GM04503 (cell line): Measurements from ENCODE around the gene AP1S3.
A peak's percentile ranks its signal among the peaks of the same experiment; 100 is the strongest.
"Not testable (repeated sequence)": the region's sequence is repeated elsewhere in the genome, so short reads cannot be mapped to it uniquely, and the experiment has no call there.

Source experiments
- DNase-seq: peaks from one replicate; pipeline ENCODE4 v3.0.0-alpha.2; 2012; ENCODE audit warnings: low read depth

Gene AP1S3

DNA sequence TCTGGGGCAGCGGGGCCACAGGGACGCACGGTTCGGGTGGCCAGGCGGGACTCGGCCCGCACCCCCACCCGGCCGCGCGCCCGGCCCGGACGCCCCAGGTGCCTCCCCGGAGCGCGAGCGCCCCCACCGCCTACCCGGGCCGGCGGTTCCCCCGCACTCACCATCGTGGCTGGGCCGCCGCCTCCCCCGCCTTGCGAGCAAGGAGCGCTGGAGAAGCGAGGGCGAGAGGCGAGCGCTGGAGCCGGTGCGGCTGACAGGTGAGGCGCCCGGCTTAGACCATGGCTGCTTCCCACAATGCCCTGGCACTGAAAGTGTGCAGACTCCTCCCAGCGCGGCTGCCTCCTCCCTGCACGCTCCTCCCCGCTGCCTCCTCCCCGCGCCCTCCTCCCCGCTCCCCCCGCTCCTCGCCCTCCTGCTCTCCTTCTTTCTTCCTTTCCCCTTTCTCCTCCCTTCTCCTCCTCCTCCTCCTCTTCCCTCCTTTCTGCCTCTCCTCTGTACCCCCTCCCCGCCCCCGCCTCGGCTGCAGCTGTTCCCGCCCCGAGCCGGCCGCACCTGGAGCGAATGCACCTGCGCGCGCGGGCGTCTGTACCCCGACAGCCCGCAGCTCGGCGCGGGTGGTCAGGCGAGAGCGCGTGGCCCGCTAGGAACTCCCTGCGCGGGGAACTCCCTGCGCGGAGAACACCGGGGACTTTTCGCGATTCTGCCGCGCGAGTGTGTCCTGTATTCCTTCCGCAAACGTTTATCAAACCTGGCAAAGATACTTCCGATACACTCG lies at the start of gene AP1S3:
Gene AP1S3 (minus strand): TSS at position 296 of the 775 bp plus-strand sequence. CDS start 132 bp downstream, at position 164.
- DNase-seq = no peak

DNA sequence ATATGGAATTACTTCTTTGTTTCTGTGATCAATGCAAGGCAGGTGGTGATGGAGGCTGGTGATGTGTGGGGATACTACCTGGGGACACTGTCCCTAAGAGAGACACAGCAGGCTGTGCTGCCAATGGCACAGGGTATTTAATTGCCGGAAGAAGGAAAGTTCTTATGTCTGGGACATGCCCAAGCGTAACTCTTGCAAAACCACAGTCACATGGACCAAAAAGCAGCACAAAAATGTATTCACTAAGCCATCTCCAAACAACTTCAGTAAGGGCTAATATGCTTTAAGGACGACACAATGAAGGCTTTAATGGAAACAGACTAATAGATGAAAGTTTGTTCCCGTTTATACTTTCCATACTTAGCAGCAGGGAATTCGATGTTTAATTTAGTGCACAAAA lies 49.7 kb upstream of the AP1S3 start:
- DNase-seq = no peak

DNA sequence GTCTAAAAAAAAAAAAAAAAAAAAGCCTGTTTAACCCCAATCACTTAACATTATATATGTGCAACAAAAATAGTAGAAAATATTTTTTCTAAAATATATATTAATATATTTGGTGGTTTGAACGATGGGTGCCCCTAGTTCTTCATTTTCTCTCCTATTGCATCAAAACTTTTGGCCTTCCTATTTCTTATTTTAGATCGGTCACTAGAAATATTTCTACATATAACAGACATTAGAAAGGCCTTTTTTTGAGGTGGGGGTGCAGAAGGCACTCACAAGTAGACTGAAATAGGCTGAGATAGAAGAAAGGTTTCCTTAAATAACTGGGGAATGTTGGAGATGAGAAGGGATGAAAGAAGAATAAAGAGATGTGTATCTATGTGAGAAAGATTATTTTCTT lies 49.3 kb upstream of the AP1S3 start:
- no peak for DNase-seq

DNA sequence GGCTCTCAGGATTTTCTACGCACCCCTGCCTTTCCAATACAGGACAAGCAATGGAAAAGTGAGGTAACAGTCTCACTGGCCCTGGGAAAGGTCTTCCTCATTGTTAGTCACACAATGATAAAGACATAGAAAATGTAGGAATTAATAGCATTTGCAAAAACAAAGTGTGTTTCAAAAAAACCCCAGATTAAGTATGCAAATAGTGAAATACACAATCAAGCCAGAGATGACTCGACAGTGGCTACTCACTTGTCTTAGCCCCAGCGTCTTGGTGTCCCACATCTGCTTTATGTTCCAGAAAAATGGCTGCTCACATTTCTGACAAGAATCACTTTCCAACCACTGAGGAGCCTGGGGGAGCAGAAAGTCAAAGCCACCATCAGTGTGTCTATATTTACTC lies 47.0 kb upstream of the AP1S3 start:
- DNase-seq = no peak

DNA sequence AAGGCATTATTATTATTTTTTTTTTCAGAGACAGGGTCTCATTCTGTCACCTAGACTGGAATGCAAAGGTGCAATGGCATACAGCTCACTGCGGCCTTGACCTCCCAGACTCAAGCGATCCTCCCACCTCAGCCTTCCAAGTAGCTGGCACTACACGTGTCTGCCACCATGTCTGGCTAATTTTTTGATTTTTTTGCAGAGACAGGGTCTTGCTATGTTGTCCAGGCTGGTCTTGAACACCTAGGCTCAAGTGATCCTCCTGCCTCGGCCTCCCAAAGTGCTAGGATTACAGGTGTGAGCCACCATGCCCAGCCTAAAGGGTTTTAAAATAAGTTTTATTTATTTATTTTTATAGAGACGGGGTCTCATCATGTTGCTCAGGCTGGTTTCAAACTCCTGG lies 45.3 kb upstream of the AP1S3 start:
- DNase-seq = no peak

DNA sequence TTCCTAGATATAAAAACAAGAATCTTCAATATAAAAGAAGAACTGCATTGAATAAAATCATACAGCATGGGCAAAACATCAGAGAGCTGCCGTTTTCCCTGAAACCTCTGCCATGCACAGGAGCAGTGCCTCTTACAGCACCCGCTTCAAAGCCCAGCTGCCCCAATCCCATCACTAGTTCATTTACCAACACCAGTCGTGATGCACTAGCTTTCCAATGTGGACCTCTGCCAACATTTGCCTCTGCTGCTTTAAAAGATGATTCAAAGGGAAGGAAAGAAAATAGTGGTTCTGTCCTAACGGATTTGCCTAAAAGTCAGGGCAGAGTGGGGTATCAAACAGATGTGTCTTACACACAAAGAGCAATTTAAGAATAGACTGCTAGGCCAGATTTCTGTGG lies 43.4 kb upstream of the AP1S3 start:
- no peak for DNase-seq

DNA sequence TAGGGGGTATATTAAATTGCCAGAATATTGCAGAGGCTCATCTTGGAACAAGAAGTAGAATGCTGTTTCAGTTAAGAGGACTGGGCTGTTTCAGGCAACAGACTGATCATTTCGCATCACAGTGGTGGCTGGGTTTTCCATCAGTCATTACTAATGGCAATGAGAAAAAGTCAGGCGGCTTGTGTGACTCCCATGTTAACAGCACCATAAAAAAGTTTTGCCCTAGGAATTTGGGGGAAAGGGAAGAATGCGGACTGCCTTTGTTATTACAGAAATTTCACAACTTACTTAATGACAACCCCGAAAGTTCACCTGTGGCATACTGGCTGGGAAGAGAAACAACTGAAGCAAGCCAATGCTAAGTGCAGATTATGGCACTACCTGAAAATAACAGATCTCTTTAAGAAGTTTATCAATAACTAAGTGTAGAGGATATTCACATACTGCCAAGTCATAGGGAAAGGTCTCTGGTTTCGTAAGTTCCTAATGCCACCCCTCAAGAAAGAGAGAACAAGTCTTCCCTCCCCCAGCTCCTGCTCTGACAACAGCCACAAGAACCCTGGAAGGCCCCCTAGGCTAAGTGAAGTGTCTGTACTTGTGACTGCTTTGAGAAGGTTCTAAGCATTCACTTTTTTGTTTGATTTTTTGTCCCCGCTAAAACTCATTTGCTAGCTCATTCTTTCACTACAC lies 40.5 kb upstream of the AP1S3 start:
- DNase-seq = no peak

DNA sequence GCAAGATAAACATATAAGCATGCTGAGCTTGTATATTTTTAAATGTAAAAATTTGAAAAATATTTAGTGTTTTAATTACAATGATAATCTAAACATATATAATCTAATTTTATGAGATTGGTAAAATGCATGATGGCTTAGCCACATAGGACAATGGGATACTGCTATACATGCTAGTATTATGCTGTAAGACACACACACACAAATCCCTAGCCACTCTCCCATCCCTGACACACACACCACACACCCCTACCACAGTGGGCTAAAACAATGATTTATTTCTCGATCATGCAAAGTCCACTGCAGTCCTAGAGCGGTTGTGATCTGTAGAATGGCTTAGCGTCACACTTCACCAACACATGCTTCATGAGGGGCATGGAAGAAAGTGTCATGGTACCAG lies 36.3 kb upstream of the AP1S3 start:
- DNase-seq = no peak

DNA sequence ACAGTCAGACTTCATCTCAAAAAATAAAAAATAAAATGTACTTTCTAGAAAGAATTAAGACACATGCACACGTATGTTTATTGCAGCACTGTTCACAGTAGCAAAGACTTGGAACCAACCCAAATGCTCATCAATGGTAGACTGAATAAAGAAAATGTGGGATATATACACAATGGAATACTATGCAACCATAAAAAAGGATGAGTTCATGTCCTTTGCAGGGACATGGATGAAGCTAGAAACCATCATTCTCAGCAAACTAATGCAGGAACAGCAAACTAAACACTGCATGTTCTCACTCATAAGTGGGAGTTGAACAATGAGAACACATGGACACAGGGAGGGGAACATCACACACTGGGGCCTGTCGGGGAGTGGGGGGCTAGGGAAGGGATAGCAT lies 35.4 kb upstream of the AP1S3 start:
- DNase-seq = not testable (repeated sequence)

DNA sequence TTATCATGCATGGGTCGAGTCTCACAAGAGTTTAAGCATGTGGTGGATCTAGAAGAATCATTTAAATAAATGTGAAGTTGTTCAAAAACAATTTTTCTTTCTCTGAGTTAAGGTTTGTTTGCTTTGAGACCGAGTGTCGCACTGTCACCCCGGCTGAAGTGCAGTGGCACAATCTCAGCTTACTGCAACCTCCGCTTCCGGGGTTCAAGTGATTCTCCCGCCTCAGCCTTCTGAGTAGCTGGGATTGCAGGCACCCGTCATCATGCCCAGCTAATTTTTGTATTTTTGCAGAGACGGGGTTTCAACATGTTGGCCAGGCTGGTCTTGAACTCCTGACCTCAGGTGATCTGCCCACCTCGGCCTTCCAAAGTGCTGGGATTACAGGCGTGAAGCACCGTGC lies 34.3 kb upstream of the AP1S3 start:
- not testable (repeated sequence) for DNase-seq

DNA sequence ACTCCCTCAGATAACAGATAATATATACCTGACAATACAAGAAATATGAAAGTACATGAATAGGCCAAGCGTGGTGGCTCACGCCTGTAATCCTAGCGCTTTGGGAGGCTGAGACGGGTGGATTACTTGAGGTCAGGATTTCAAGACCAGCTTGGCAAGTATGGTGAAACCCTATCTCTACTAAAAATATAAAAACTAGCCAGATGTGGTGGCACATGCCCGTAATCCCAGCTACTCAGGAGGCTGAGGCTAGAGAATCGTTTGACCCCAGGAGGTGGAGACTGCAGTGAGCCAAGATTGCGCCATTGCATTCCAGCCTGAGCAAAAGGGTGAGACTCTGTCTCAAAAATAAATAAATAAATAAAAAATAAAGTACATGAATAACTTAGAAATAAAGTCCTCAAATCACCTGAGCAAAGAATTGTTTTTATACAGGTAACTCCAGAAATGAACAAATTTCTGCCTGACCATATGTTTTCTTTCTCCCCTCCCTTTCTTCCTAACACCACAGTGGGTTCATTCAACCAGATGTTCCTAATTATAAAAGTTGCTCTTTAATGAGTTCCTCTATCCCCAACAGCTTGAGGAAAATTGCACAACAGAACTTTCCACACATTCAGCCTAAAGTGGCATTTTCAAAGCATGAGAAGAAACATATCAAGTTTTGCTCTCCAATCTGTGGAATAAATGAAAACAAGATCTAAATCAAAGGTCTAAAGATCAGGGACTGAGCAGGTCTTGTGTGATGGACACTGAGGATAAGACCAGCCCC lies 33.6 kb upstream of the AP1S3 start:
- DNase-seq = no peak

DNA sequence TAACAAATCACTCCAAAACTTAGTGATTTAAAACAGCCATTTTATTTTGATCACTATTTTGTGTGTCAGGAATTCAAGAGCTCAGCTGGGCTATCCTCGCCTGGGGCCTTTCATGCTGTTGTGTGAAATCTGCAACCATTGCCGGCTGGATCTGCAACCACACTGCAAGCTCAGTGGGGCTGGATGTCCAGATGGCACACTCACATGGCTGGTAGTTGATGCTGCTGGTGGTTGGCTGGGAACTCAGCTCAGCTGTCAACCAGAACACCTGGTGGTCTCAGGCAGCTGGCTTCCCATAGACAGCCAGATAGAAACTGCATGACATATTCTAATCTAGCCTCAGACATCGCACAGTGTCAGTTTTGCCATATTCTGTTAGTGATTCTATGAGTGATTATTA lies 30.6 kb upstream of the AP1S3 start:
- DNase-seq = no peak

DNA sequence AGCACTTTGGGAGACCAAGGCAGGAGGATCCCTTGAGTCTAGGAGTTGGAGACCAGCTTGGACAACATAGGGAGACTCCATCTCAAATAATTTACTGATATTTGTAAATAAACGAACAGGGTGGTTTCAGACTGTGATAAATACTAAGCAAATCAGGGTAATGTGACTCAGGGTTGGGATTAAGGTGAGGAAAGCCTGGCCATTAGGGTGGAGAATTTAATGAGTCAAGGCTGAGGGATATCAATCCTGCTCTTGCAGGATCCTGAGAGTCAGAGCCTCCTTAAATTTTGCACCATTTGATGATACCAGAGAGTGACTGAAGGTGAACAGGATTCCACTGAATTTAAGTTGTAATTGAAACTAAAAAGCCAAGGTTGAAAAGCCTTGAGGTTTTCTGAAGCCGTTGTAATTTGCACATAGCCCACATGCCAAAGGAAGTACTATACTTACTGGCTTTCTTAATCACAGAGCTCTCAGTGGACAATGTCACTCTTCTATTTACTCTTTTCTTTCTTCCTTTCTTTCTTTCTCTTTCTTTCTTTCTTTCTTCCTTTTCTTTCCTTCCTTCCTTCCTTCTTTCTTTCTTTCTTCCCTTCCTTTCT lies 28.6 kb upstream of the AP1S3 start:
- no peak for DNase-seq

DNA sequence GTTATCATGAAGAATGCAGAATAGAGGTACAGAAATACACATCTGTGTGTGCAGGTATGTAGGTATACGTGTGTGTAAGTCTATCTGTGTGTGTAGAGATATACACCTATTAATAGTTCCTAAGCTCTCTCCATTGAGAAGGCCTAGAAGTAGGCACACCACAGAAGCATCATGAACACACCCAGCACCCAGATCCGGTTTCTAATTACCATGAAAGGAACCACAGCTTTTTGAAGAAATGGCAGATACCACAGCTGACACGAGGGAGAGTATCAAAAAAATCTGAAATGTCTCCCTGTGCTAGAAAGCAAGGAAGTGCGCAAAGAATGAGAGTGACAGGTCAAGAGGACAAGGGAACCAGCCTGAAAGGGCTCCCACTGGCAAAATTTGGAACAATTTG lies 27.7 kb upstream of the AP1S3 start:
- no peak for DNase-seq

DNA sequence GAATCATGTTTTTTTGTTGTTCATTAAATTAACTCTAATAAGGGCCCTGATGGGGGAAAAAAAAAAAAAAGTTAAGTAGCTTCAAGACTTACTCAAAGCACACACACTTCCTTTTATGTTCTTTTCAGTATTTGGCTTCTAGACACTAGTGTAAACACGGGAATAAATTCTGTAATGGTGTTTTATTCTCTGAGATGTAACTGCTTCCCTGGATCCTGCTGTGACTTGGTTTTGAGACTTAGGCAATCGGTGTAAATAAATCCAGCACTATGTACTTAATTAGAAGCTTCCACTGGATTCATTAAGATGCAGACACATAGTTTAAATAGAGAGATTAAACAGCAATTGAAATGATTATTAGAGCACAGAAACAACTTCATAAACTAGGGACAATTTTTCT lies 26.1 kb upstream of the AP1S3 start:
- DNase-seq = no peak

DNA sequence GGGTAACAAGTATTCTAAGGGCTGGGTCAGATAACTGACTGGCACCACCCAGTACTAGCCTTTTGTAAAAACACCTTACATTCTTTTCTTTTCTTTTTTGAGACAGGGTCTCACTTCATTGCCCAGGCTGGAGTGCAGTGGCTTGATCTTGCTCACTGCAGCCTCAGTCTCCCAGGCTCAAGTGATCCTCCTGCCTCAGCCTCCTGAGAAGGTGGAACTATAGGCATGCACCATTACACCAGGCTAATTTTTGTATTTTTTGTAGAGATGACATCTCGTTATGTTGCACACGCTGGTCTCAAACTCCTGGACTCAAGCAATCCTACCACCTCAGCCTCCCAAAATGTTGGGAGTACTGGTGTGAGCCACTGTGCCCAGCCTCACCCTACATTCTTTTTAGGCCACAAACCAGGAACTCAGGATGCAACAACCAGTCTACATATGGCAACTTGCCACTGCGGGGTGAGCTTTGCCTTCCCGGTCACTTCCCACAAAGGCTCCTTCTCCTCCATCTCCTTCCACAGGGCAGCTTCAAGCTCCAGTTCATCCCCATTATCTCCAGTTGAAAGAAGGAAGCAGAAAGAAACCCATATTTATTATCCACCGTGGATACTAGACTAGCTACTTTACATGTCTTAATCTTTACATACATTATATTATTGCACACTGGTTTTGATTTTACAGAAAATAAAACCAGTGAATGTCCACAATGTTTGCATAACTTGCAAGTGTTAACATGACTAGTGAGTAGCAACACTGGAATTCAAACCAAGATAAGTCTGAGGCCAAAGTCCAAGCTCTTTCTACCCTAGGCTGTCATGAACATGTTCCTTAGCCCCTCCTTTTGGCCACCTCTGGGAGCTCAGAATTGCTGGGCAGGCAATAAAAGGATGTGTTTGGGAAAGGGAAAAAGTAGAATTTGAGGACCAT lies 23.7 kb upstream of the AP1S3 start:
- DNase-seq = peak; percentile 57

DNA sequence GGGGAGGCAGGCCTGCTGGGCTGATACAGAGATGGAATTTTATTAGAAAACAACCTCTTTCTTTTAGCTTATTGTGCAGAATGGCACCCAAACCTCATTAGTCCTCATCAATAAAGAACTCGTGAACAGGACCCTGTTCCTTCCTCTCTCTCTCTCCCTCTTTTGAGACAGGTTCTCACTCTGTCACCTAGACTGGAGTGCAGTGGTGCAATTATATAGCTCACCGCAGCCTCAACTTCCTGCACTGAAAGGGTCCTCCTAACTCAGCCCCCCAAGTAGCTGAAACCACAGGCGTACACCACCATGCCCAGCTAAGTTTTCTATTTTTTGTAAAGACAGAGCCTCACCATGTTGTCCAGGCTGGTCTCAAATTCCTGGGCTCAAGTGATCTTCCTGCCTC lies 21.7 kb upstream of the AP1S3 start:
- DNase-seq = no peak

DNA sequence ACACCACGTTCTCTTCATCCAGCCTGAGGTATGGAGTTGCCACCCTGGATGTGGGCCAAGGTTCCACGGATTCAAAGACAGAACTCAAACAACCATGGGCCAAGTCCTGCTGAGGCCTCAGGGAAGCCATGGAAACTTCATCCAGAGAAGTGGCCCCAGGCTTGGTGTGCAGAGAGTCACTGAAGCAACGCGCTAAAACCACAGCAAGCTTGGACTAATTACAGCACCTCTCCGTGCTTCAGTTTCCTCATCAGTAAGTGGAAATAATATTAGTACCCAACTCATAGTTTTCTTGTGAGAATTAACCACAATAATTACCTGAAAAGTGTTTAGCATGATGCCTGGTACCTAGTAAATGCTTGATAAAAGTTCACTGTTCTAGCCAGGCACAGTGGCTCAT lies 19.2 kb upstream of the AP1S3 start:
- no peak for DNase-seq

DNA sequence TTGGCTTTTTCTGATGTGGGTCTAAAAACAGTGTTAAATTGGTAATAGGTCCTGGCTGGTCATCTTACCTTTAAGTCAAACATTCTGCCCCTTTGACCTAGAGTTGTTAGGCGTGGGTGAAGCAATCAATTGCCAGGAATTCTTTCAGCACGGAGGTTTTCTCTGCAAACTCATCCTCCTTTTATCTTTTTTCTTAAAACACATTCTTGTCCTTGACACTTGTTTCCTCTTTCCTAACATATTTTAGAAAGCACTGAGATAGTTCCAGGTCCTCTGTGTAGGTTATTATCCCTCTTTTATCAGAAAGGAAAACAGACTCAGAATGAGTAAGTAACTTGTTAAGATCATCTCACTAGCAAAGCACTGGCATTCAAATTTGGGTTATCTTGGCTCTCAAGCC lies 18.6 kb upstream of the AP1S3 start:
- DNase-seq = no peak

DNA sequence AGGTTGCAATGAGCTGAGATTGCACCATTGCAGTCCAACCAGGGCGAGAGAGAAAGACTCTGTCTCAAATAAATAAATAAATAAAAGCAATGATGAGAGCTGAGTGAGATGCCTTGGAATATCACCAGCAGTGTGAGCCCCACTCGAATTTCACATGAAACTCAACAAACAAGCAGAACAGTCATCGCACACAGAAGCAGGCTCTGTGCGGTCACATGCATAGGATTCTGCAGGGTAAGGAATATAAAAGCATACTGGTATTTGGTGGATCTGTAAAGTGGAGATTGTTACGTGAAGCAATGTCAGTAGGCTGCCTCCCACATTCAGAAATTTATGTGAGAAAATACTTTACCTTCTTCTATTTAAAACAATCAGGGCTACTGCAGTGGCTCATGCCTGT lies 18.0 kb upstream of the AP1S3 start:
- no peak for DNase-seq

DNA sequence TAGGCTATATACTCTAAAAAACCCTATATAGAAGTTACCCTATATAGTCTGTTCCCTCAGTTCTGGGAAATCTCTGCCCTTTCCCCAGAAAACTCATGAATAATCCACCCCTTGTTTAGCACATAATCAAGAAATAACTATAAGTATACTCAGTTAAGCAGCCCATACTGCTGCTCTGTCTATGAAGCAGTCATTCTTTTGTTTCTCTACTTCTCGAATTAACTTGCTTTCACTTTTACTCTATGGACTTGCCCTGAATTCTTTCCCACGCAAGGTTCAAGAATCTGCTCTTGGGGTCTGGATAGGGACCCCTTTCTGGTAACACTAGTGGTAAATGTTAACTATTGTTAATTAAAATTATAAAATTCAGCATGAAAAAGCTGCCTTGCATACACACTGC lies 17.4 kb upstream of the AP1S3 start:
- DNase-seq = no peak

DNA sequence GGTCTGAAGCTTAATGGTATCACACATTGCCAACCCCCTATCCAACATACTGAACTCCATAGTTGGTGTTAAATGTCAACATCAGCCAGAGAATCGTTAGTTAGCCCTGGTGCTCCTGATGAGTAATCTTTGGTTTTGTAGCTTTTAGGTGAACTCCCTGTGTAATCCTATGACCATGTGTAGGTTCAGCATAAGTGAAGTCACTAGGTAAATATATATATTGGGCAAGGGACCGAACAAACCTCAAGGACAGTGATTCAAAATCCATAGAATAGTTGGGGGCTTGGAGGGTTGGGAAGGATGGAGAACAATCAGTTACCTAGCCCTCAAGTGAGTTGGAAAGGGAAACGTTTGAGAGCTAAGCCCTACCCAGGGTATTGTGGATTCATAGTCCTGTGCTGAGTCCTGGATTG lies 16.0 kb upstream of the AP1S3 start:
- DNase-seq = no peak
